DND-41 (cell line): ENCODE results near the gene HMHB1.

Experiments used
- EZH2 ChIP-seq: IDR thresholded peaks from 3 replicates; pipeline ENCODE4 v1.6.1; 2012; ENCODE audit warnings: borderline replicate concordance, low read depth, mild to moderate bottlenecking, moderate library complexity, low read length, inconsistent platforms; ENCODE audit not compliant: severe bottlenecking
- TF ChIP-seq, protein P1 (sequence below): IDR thresholded peaks from 2 replicates; pipeline ENCODE4 v1.5.1; 2012; ENCODE audit warnings: borderline replicate concordance, low read length, moderate library complexity, mild to moderate bottlenecking; ENCODE audit not compliant: poor library complexity, severe bottlenecking; ENCODE audit errors: extremely low read depth

DNA sequence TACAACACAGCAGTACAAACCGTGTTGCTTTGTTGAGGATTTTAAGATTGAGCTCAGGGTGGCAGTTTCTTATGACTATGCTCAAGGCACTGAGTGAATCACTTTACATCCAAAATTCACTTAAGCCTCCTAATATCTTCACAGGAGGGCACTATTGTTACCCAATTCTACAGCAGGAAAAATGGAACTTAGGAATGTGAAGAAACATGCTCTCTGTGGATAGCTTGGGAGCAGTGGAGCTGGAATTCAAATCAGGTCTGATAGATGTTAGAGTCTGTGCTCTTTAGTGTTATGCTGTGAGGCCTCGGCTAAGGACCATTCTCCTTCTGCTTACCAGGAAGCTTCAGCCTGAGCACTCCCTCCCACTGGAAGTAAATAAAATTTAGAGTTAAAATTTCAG lies 18.7 kb upstream of the HMHB1 start:
- TF ChIP-seq, protein P1, sequence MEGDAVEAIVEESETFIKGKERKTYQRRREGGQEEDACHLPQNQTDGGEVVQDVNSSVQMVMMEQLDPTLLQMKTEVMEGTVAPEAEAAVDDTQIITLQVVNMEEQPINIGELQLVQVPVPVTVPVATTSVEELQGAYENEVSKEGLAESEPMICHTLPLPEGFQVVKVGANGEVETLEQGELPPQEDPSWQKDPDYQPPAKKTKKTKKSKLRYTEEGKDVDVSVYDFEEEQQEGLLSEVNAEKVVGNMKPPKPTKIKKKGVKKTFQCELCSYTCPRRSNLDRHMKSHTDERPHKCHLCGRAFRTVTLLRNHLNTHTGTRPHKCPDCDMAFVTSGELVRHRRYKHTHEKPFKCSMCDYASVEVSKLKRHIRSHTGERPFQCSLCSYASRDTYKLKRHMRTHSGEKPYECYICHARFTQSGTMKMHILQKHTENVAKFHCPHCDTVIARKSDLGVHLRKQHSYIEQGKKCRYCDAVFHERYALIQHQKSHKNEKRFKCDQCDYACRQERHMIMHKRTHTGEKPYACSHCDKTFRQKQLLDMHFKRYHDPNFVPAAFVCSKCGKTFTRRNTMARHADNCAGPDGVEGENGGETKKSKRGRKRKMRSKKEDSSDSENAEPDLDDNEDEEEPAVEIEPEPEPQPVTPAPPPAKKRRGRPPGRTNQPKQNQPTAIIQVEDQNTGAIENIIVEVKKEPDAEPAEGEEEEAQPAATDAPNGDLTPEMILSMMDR: no peak
- no peak for TF ChIP-seq EZH2
